Esophagus (tissue), 2 donors: ENCODE data around the gene USO1. TPM values are rescaled to one million over a fixed set of nuclear protein-coding genes. Genes with fewer than 3 reads are reported as not detected.

Experiments
- H3K27ac ChIP-seq, 2 donors: one replicate each; pipeline ENCODE4 v1.5.1; 2013; ENCODE audit warnings: low read depth in 2 of 2, mild to moderate bottlenecking in 2 of 2, inconsistent platforms in 1 of 2, low read length in 1 of 2, moderate library complexity in 1 of 2
- H3K27me3 ChIP-seq, 2 donors: one replicate each; pipeline ENCODE4 v1.6.1; 2013; ENCODE audit warnings: low read length in 2 of 2, control low read depth in 1 of 2, mild to moderate bottlenecking in 1 of 2; ENCODE audit not compliant: insufficient read depth in 2 of 2, control insufficient read depth in 1 of 2
- H3K36me3 ChIP-seq, 2 donors: one replicate each; pipeline ENCODE4 v1.6.1; 2013; ENCODE audit warnings: low read length in 1 of 2; ENCODE audit not compliant: control insufficient read depth in 2 of 2, insufficient read depth in 2 of 2
- H3K4me1 ChIP-seq, 2 donors: one replicate each; pipeline ENCODE4 v1.6.1; 2013; ENCODE audit warnings: low read length in 1 of 2; ENCODE audit not compliant: control insufficient read depth in 2 of 2, insufficient read depth in 2 of 2
- H3K4me3 ChIP-seq, 2 donors: one replicate each; pipeline ENCODE4 v1.5.1; 2013; ENCODE audit warnings: low read length in 2 of 2, mild to moderate bottlenecking in 2 of 2, low read depth in 1 of 2, moderate library complexity in 1 of 2
- H3K9me3 ChIP-seq, 2 donors: one replicate each; pipeline ENCODE4 v1.6.1; 2013; ENCODE audit warnings: mild to moderate bottlenecking in 2 of 2, low read depth in 1 of 2, low read length in 1 of 2, moderate library complexity in 1 of 2; ENCODE audit not compliant: control insufficient read depth in 2 of 2, insufficient read depth in 1 of 2
- WGBS, 2 donors: extraction: QIAGEN DNeasy Blood & Tissue Kit; methylation state at CpG; one replicate each; pipeline ENCODE4 v1.1.7; 2013; 5-methylcytosine and 5-hydroxymethylcytosine counted together
- polyA plus RNA-seq, 2 donors: library from polyadenylated mRNA; stranded (reverse); fragments of 200-250 nt; gene quantifications; one replicate each; pipeline ENCODE4 v1.2.3, GENCODE V29; 2013
- donor health status: healthy with polysubstance abuse.
- donor health status: Bipolar disorder and iron deficiency.

The USO1 gene
- polyA plus RNA-seq, 2 donors, result 33.0 to 33.6 TPM

- H3K36me3 ChIP-seq, result no peaks in the 10 kb centered on the region
- no peak overlapping the region for H3K27ac ChIP-seq
- H3K4me1 ChIP-seq, result no peaks in the 10 kb centered on the region
- H3K27me3 ChIP-seq, result no peaks in the 10 kb centered on the region
- H3K9me3 ChIP-seq, result no peaks in the 10 kb centered on the region
- 83 to 91% methylated on average over 3 of the region's 3 CpGs for WGBS, 2 donors
- no peak overlapping the region for H3K4me3 ChIP-seq
Measured at GRCh38 chr4:75821216-75821615, 96.8 kb downstream of the USO1 start.

GRCh38 chr4:75821966-75822365, 97.6 kb downstream of the USO1 start:
- H3K9me3 ChIP-seq, result no peaks in the 10 kb centered on the region
- H3K27ac ChIP-seq, result no peak overlapping the region
- no peaks in the 10 kb centered on the region for H3K36me3 ChIP-seq
- H3K4me3 ChIP-seq, result no peak overlapping the region
- 85% methylated on average over 5 of the region's 5 CpGs for WGBS, 2 donors
- no peaks in the 10 kb centered on the region for H3K4me1 ChIP-seq
- H3K27me3 ChIP-seq, result no peaks in the 10 kb centered on the region

GRCh38 chr4:75822416-75822815, 98.0 kb downstream of the USO1 start:
- no peaks in the 10 kb centered on the region for H3K36me3 ChIP-seq
- H3K27me3 ChIP-seq, result no peaks in the 10 kb centered on the region
- H3K27ac ChIP-seq, result no peak overlapping the region
- WGBS, 2 donors, result 86 to 90% methylated on average over 5 of the region's 5 CpGs
- no peak overlapping the region for H3K4me3 ChIP-seq
- H3K4me1 ChIP-seq, result no peaks in the 10 kb centered on the region
- no peaks in the 10 kb centered on the region for H3K9me3 ChIP-seq

GRCh38 chr4:75823812-75824211, 99.4 kb downstream of the USO1 start:
- H3K4me1 ChIP-seq, result no peaks in the 10 kb centered on the region
- H3K36me3 ChIP-seq, result no peaks in the 10 kb centered on the region
- no peaks in the 10 kb centered on the region for H3K27me3 ChIP-seq
- no peak overlapping the region for H3K4me3 ChIP-seq
- H3K9me3 ChIP-seq, result no peaks in the 10 kb centered on the region
- no peak overlapping the region for H3K27ac ChIP-seq
- 41 to 42% methylated on average over 2 of the region's 2 CpGs for WGBS, 2 donors

- Histone ChIP-seq H3K4me3 (no peak overlapping the region), H3K4me1 (no peaks in the 10 kb centered on the region), H3K9me3 (no peaks in the 10 kb centered on the region), H3K27ac (no peak overlapping the region), H3K36me3 (no peaks in the 10 kb centered on the region), H3K27me3 (no peaks in the 10 kb centered on the region)
- WGBS, 2 donors, result 50 to 63% methylated on average over 1 of the region's 1 CpG
Measured at GRCh38 chr4:75830906-75831305, 106.5 kb downstream of the USO1 start.

GRCh38 chr4:75831856-75832405, 107.6 kb downstream of the USO1 start:
- WGBS, 2 donors, result 86 to 87% methylated on average over 2 of the region's 2 CpGs
- no peaks in the 10 kb centered on the region for H3K4me1 ChIP-seq
- no peak overlapping the region for H3K4me3 ChIP-seq

GRCh38 chr4:75834095-75834771, 109.9 kb downstream of the USO1 start:
- no peak overlapping the region for H3K4me3 ChIP-seq
- 78 to 80% methylated on average over 1 of the region's 1 CpG for WGBS, 2 donors
- no peaks in the 10 kb centered on the region for H3K27me3 ChIP-seq
- H3K27ac ChIP-seq, result no peak overlapping the region
- no peaks in the 10 kb centered on the region for H3K9me3 ChIP-seq
- no peaks in the 10 kb centered on the region for H3K4me1 ChIP-seq
- no peaks in the 10 kb centered on the region for H3K36me3 ChIP-seq

More at GRCh38 chr4:75831856-75832405, 107.6 kb downstream of the USO1 start:
- Histone ChIP-seq H3K27me3 (no peaks in the 10 kb centered on the region), H3K9me3 (no peaks in the 10 kb centered on the region), H3K36me3 (no peaks in the 10 kb centered on the region), H3K27ac (no peak overlapping the region)

GRCh38 chr4:75834772-75835154, 110.4 kb downstream of the USO1 start:
- no peaks in the 10 kb centered on the region for H3K9me3 ChIP-seq
- no peak overlapping the region for H3K27ac ChIP-seq
- H3K4me1 ChIP-seq, result no peaks in the 10 kb centered on the region
- H3K36me3 ChIP-seq, result no peaks in the 10 kb centered on the region
- no peaks in the 10 kb centered on the region for H3K27me3 ChIP-seq
- 75 to 79% methylated on average over 2 of the region's 2 CpGs for WGBS, 2 donors
- H3K4me3 ChIP-seq, result no peak overlapping the region

GRCh38 chr4:75841641-75842520, 117.5 kb downstream of the USO1 start:
- WGBS, 2 donors, result 71 to 75% methylated on average over 8 of the region's 8 CpGs
- Histone ChIP-seq H3K36me3 (no peaks in the 10 kb centered on the region), H3K4me3 (no peak overlapping the region), H3K4me1 (no peaks in the 10 kb centered on the region), H3K27ac (no peak overlapping the region), H3K9me3 (no peaks in the 10 kb centered on the region), H3K27me3 (no peaks in the 10 kb centered on the region)
